GM19035 (cell line): Measurements from ENCODE around the gene TAPBPL.
A peak's percentile ranks its signal among the peaks of the same experiment; 100 is the strongest.

ENCODE experiments used
- ATAC-seq: cut with Tn5 transposase; IDR thresholded peaks from one replicate; pipeline ENCODE4 v1.9.1; 2021; ENCODE audit not compliant: unreplicated experiment

The TAPBPL gene

GRCh38 chr12:6435961-6436715 lies 15.7 kb upstream of the TAPBPL start:
- ATAC-seq, result no peak

- ATAC-seq, result no peak
Observed at GRCh38 chr12:6437586-6437985, 14.3 kb upstream of the TAPBPL start.

GRCh38 chr12:6438345-6438744 lies 13.5 kb upstream of the TAPBPL start:
- ATAC-seq, result no peak

GRCh38 chr12:6440391-6440790 lies 11.5 kb upstream of the TAPBPL start:
- ATAC-seq, result no peak

GRCh38 chr12:6442836-6443235 lies 9.0 kb upstream of the TAPBPL start:
- no peak for ATAC-seq

GRCh38 chr12:6443361-6443983 lies 8.4 kb upstream of the TAPBPL start:
- ATAC-seq, result no peak

GRCh38 chr12:6444031-6444430 lies 7.8 kb upstream of the TAPBPL start:
- no peak for ATAC-seq

- ATAC-seq, result no peak
Observed at GRCh38 chr12:6444704-6445688, 6.8 kb upstream of the TAPBPL start, which contains the start of gene CD27. Gene CD27, plus strand, starts transcription at chr12:6444955. Its CDS starts 141 bp downstream, at chr12:6445096.

- no peak for ATAC-seq
Observed at GRCh38 chr12:6450091-6450868, 1.6 kb upstream of the TAPBPL start.

- no peak for ATAC-seq
Observed at GRCh38 chr12:6450869-6451347, 934 bp upstream of the TAPBPL start.

GRCh38 chr12:6452245-6452943 lies 552 bp downstream of the TAPBPL start:
- ATAC-seq, result peak; percentile 2

GRCh38 chr12:6452944-6453630 lies 1.2 kb downstream of the TAPBPL start:
- no peak for ATAC-seq

- ATAC-seq, result no peak
Observed at GRCh38 chr12:6457220-6457945, 5.5 kb downstream of the TAPBPL start.

GRCh38 chr12:6458281-6459003 lies 6.6 kb downstream of the TAPBPL start:
- ATAC-seq, result no peak

- no peak for ATAC-seq
Observed at GRCh38 chr12:6459004-6459337, 7.1 kb downstream of the TAPBPL start.

GRCh38 chr12:6460751-6461371 lies 9.0 kb downstream of the TAPBPL start:
- ATAC-seq, result no peak

- ATAC-seq, result peak; percentile 86
Observed at GRCh38 chr12:6461401-6462233, 9.8 kb downstream of the TAPBPL start.
